Measurements from ENCODE around the gene RAPGEF2.
"Not testable (repeated sequence)": the region's sequence is repeated elsewhere in the genome, so short reads cannot be mapped to it uniquely, and the experiment has no call there.

RAPGEF2 gene

DNA sequence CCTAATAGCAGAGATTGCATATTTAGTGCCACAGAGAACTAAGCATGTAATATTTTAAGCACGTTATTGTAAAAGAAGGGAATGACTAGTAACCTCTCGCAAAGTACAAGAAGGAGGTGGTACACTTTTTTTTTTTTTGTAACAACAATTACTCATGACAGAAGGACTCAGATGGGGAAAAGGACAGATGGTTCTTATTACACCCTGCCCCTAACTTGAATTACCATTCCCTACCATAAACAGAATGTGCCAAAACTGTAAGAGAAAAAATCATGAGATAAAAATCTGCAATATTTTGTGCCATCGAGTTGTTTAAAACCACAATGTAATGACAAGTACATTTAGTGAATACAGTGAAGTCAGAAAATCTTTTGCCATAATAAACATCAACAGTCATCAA is 33.0 kb upstream of the RAPGEF2 start:
- TF ChIP-seq CTCF (IDR thresholded peaks at IDR 0.05; ENCODE audit: unreplicated experiment in 3 of 3): no peak
- no peaks in the 10 kb centered on the region for H3K36me3 Mint-ChIP-seq (ENCODE audit: low read depth)
- H3K4me3 Mint-ChIP-seq: no peak overlapping the region
- H3K27me3 Mint-ChIP-seq (ENCODE audit: low read depth): no peaks in the 10 kb centered on the region
- H3K9me3 Mint-ChIP-seq: no peaks in the 10 kb centered on the region
- H3K27ac Mint-ChIP-seq: no peak overlapping the region
- peaks cover 10% of the 10 kb centered on the region for H3K4me1 Mint-ChIP-seq

- no peak for TF ChIP-seq CTCF (IDR thresholded peaks at IDR 0.05; ENCODE audit: unreplicated experiment in 3 of 3)
- Mint-ChIP-seq H3K27ac (no peak overlapping the region), H3K4me3 (no peak overlapping the region), H3K4me1 (peaks cover 10% of the 10 kb centered on the region), H3K9me3 (no peaks in the 10 kb centered on the region), H3K36me3 (ENCODE audit: low read depth) (no peaks in the 10 kb centered on the region), H3K27me3 (ENCODE audit: low read depth) (no peaks in the 10 kb centered on the region)
These were observed 32.1 kb upstream of the RAPGEF2 start for GRCh38 chr4:159070742-159071141.

DNA sequence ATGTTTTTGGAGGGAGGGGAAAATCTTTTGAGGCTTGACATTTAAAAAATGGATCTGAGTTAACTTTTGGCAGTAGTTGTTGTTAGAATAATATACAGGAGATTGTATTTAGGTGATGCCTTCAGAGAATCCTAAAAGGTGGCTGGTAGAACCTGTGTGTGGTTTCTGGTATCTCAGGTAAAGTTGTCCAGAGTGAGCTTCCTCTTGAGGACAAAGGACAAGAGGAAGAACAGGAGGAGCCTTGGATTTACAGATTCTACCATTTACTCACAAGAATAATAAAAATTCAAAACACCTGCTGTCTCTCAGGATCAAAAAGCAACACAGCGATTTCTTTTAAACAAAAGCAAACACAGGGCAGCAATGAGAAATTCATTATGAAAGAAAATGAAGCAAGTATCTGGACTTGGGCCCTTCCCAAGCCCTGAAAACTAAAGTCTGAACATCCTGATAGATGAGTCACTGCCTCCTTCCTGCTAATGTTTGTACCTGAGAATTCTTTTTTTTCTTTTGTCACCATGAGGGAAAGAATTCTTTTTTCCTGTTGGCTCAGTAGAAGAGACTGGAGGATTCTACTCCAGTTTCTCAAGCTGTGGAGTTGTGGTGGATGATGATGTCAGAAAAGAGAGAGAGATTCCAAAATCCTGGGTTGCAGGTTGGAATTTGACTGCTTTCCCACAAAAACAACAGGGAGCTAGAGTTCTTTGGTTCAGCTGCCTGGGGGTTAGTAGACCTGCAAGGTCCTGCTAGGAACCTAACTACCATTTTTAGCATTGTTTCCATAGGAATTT is 31.5 kb upstream of the RAPGEF2 start:
- TF ChIP-seq CTCF (IDR thresholded peaks at IDR 0.05; ENCODE audit: unreplicated experiment in 3 of 3): no peak
- no peaks in the 10 kb centered on the region for H3K27me3 Mint-ChIP-seq (ENCODE audit: low read depth)
- H3K9me3 Mint-ChIP-seq: no peaks in the 10 kb centered on the region
- no peak overlapping the region for H3K27ac Mint-ChIP-seq
- H3K36me3 Mint-ChIP-seq (ENCODE audit: low read depth): no peaks in the 10 kb centered on the region
- H3K4me1 Mint-ChIP-seq: peaks cover 10% of the 10 kb centered on the region
- no peak overlapping the region for H3K4me3 Mint-ChIP-seq

DNA sequence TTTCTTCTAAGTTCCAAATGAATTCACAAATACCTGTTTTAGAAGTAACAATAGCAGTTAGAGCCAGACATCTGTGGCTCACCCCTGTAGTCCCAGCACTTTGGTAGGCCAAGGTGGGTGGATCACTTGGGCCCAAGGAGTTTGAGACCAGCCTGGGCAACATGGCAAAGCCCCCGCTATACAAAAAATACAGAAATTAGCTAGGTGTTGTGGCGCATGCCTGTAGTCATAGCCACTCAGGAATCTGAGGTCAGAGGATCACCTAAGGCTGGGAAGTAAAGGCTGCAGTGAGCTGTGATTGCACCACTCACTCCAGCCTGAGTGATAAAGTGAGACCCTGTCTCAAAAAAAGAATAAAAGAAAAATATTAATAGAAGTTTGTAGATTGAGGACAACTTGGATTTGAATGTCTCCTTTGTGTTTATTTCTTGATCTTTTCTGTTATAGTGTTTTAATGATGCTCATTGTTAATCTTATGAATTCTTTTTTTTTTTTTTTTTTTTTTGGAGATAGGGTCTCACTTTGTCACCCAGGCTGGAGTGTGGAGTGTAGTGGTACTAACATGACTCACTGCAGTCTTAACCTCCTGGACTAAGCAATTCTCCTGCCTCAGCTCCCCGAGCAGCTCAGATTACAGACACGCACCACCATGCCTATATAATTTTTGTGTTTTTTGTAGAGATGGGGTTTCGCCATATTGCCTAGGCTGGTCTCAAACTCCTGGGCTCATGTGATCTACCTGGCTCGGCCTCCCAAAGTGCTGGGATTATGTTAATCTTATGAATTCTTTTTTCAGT is 30.7 kb upstream of the RAPGEF2 start:
- Mint-ChIP-seq H3K36me3 (ENCODE audit: low read depth) (no peaks in the 10 kb centered on the region), H3K4me1 (peaks cover 10% of the 10 kb centered on the region), H3K27ac (no peak overlapping the region), H3K9me3 (no peaks in the 10 kb centered on the region), H3K27me3 (ENCODE audit: low read depth) (no peaks in the 10 kb centered on the region), H3K4me3 (no peak overlapping the region)
- TF ChIP-seq CTCF (IDR thresholded peaks at IDR 0.05; ENCODE audit: unreplicated experiment in 3 of 3): no peak

- no peak for TF ChIP-seq CTCF (IDR thresholded peaks at IDR 0.05; ENCODE audit: unreplicated experiment in 3 of 3)
- H3K36me3 Mint-ChIP-seq (ENCODE audit: low read depth): no peaks in the 10 kb centered on the region
- H3K27ac Mint-ChIP-seq: no peak overlapping the region
- H3K4me3 Mint-ChIP-seq: no peak overlapping the region
- H3K9me3 Mint-ChIP-seq: no peaks in the 10 kb centered on the region
- H3K27me3 Mint-ChIP-seq (ENCODE audit: low read depth): no peaks in the 10 kb centered on the region
- no peaks in the 10 kb centered on the region for H3K4me1 Mint-ChIP-seq
These were observed 27.3 kb upstream of the RAPGEF2 start for GRCh38 chr4:159075531-159075932.

GRCh38 chr4:159077018-159077417 is 25.9 kb upstream of the RAPGEF2 start:
- H3K9me3 Mint-ChIP-seq; H3K36me3 Mint-ChIP-seq (ENCODE audit: low read depth); H3K27ac Mint-ChIP-seq; H3K4me3 Mint-ChIP-seq; H3K4me1 Mint-ChIP-seq; H3K27me3 Mint-ChIP-seq (ENCODE audit: low read depth): not testable (repeated sequence)
